Measurements from ENCODE around the gene TMEFF1. TPM values are rescaled to one million over a fixed set of nuclear protein-coding genes. Genes with fewer than 3 reads are reported as not detected.

The TMEFF1 gene
- total RNA-seq, 1 experiment from 2014 or later, result 1.7 TPM

- intact Hi-C loops (cut with micrococcal nuclease; ENCODE audit: unreplicated experiment), result no loop called here
- BruUV-seq (replicated peaks), result no TSS peak
- peaks cover 22% of the 10 kb centered on the region for H3K4me1 Mint-ChIP-seq (ENCODE audit: low read depth, unreplicated experiment)
- peaks cover 6% of the 10 kb centered on the region for H3K36me3 Mint-ChIP-seq (ENCODE audit: insufficient read depth, unreplicated experiment)
- H3K4me3 Mint-ChIP-seq (ENCODE audit: low read depth, unreplicated experiment), result no peak overlapping the region
- H3K9me3 Mint-ChIP-seq (ENCODE audit: low read depth, unreplicated experiment), result no peaks in the 10 kb centered on the region
- no peaks in the 10 kb centered on the region for H3K27me3 Mint-ChIP-seq (ENCODE audit: unreplicated experiment)
- DNase-seq, result no peak
- TF ChIP-seq CTCF (IDR thresholded peaks at IDR 0.05; ENCODE audit: unreplicated experiment), result no peak
- CTCF ChIA-PET, result interaction anchor here (0.7 to 1.1 kb wide), 2 partner anchors 14 to 256 kb away, joined by 3 read pairs; no protein-coding TSS in a partner anchor
- no peak overlapping the region for H3K27ac Mint-ChIP-seq (ENCODE audit: unreplicated experiment)
Measured at GRCh38 chr9:100441911-100442361, 31.0 kb upstream of the TMEFF1 start.

DNA sequence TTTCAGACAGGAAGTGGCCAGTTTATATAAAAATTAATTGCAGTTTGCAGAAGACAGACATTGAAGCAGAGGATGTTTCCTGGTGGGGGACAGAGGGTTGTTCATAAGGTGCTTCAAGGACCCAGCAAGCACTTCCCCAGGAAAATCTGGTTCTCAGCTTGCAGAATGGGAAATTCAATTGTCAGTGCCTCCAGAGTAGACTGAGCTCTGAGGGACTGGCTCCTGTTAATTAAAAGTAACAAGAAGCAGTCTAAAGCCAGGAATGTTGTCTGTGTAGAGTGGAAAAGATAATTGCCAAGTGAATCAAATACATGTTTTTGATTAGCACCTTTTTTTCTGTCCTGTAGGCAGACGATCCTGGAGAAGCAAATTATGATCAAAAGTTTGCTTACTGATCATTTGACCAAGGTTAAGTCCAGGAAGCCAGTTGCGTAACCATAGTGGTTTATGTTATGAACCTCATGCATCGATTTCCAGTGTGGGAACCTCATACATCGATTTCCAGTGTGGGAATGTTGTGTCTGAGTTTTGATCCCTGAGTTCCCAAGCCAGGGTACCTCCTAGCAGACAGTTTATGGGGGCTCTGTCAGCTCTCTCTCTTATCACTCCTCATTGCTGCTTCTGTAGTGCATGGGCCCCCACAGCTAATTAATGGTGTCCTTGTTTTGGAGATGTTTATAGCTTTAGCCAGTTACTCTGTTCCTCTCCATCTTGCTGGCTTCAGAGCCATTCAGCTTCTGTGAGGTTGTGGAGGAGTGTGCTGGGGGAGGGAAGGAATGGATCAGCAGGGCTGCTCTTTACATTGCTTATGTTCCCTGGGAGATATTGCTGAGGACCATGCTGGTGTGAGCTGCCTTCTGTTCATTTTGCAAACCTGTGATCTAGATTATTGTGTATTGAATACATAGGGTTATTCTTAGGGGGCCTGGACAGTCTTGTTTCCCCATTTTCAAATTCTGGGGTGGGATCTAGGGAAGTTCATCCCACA is 28.9 kb upstream of the TMEFF1 start:
- Mint-ChIP-seq H3K27ac (ENCODE audit: unreplicated experiment) (no peak overlapping the region), H3K27me3 (ENCODE audit: unreplicated experiment) (no peaks in the 10 kb centered on the region), H3K4me3 (ENCODE audit: low read depth, unreplicated experiment) (peak overlapping the region; percentile 17), H3K4me1 (ENCODE audit: low read depth, unreplicated experiment) (peaks cover 12% of the 10 kb centered on the region), H3K36me3 (ENCODE audit: insufficient read depth, unreplicated experiment) (peaks cover 6% of the 10 kb centered on the region), H3K9me3 (ENCODE audit: low read depth, unreplicated experiment) (no peaks in the 10 kb centered on the region)
- DNase-seq, result no peak
- CTCF ChIA-PET, result no interaction called here
- TF ChIP-seq CTCF (IDR thresholded peaks at IDR 0.05; ENCODE audit: unreplicated experiment), result no peak
- no TSS peak for BruUV-seq (replicated peaks)
- intact Hi-C loops (cut with micrococcal nuclease; ENCODE audit: unreplicated experiment), result no loop called here

DNA sequence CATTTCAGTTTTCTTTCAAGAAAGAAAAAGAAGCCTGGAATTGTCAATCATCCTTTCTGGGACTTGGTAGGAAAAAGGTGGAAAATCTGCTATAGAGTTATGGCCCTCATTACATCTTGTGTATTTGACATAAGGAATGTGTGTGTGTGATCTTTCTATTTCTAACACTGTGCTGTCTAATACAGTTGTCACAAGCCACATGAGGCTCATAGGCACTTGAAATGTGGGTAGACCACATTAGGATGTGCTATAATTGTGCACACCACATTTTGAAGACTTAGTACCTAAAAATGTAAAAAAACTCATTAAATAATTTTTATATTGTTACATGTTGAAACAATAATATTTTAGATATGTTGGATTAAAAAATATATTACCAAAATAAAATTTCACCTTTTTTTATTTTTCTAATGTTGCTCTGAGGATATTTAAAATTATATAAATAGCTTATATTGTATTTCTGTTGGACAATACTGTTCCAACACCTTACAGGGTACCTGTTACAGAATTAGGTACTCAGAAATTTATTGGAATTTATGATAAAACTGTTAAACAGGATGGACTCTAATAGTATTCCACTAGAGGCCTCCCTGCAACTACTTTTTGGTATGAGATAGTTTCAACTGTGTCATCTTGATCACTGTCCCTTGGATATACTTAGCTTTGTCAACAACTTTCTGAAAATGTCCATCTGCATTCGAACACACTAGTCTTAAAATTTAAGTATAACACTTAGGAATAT is 27.6 kb upstream of the TMEFF1 start:
- no peak overlapping the region for H3K27ac Mint-ChIP-seq (ENCODE audit: unreplicated experiment)
- intact Hi-C loops (cut with micrococcal nuclease; ENCODE audit: unreplicated experiment), result no loop called here
- H3K9me3 Mint-ChIP-seq (ENCODE audit: low read depth, unreplicated experiment), result no peaks in the 10 kb centered on the region
- DNase-seq, result no peak
- CTCF ChIA-PET, result interaction anchor here (1.2 kb wide), 1 partner anchor 156 kb away, joined by 3 read pairs; no protein-coding TSS in a partner anchor
- H3K4me3 Mint-ChIP-seq (ENCODE audit: low read depth, unreplicated experiment), result no peak overlapping the region
- no TSS peak for BruUV-seq (replicated peaks)
- H3K4me1 Mint-ChIP-seq (ENCODE audit: low read depth, unreplicated experiment), result peaks cover 12% of the 10 kb centered on the region
- TF ChIP-seq CTCF (IDR thresholded peaks at IDR 0.05; ENCODE audit: unreplicated experiment), result no peak
- no peaks in the 10 kb centered on the region for H3K27me3 Mint-ChIP-seq (ENCODE audit: unreplicated experiment)
- peaks cover 6% of the 10 kb centered on the region for H3K36me3 Mint-ChIP-seq (ENCODE audit: insufficient read depth, unreplicated experiment)

DNA sequence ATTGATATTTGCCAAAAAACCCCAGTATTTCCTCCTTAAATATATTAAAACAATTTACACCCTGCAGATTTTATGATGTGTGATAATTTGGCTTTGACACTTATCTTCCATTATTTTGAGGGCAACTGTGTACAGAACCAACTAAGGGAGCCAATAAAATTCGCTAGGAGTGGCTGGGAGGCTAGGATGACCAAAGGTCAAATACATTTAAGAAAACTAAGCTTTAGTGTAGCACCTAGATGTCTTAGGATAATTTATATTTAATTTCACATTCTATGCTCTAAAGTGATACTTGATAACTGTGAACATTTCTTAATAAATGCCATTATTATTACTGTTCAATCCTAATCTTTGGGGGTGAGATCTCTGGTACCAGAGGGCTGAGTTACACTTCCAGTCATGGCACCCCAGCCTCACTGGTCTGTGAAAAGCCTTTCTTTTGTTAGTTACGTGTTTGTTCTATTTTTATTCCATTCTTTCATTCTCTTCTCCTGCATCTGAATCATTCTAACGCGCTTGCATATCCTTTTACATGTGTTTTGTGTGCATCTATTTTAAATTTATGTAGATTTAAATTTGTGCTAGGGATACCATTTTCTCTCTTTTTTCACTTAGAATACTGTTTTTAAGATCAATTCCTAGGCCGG is 26.9 kb upstream of the TMEFF1 start:
- DNase-seq, result no peak
- Mint-ChIP-seq H3K27me3 (ENCODE audit: unreplicated experiment) (no peaks in the 10 kb centered on the region), H3K4me3 (ENCODE audit: low read depth, unreplicated experiment) (no peak overlapping the region), H3K36me3 (ENCODE audit: insufficient read depth, unreplicated experiment) (peaks cover 6% of the 10 kb centered on the region), H3K4me1 (ENCODE audit: low read depth, unreplicated experiment) (peaks cover 12% of the 10 kb centered on the region), H3K9me3 (ENCODE audit: low read depth, unreplicated experiment) (no peaks in the 10 kb centered on the region), H3K27ac (ENCODE audit: unreplicated experiment) (no peak overlapping the region)
- TF ChIP-seq CTCF (IDR thresholded peaks at IDR 0.05; ENCODE audit: unreplicated experiment), result no peak
- CTCF ChIA-PET, result interaction anchor here (1.2 kb wide), 1 partner anchor 155 kb away, joined by 3 read pairs; no protein-coding TSS in a partner anchor
- intact Hi-C loops (cut with micrococcal nuclease; ENCODE audit: unreplicated experiment), result no loop called here
- no TSS peak for BruUV-seq (replicated peaks)
